Fibroblast of mammary gland (primary cell): Measurements from ENCODE around the gene TGFBI.

ENCODE experiments used
- DNase-seq: peaks from one replicate; pipeline ENCODE4 v3.0.0-alpha.2; 2010; ENCODE audit warnings: low read depth
- H3K4me3 ChIP-seq: 2 replicates; pipeline ENCODE4 v1.5.1; 2011; ENCODE audit warnings: low read depth, mild to moderate bottlenecking, low read length, moderate library complexity; ENCODE audit not compliant: control insufficient read depth
- CTCF ChIP-seq: conservative IDR thresholded peaks from 2 replicates; pipeline ENCODE4 v1.5.1; 2011; ENCODE audit warnings: low read depth, low read length, inconsistent platforms; ENCODE audit not compliant: control insufficient read depth, insufficient read depth

The TGFBI gene

GRCh38 chr5:136028782-136029742 lies at the start of gene TGFBI:
TSS of gene TGFBI (plus strand) at chr5:136028988. CDS start at chr5:136029056, 68 bp downstream.
- peak; percentile 54 for DNase-seq
- no peak for TF ChIP-seq CTCF
- H3K4me3 ChIP-seq, result peak within 1 kb of the TSS; percentile 70

DNA sequence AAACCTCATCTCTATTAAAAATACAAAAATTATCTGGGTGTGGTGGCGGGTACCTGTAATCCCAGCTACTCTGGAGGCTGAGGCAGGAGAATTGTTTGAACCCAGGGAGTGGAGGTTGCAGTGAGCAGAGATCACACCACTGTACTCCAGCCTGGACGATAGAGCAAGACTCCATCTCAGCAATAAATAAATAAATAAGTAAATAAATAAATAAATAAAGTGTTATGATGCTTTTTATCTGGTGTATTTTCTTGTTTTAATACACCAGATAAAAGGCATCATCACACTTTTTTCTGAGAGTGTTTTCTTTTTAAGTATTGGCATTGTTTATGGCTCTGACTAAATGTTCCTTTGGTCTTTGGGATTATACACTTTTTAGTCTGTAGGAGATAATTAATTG lies 49.8 kb upstream of the TGFBI start:
- no peak overlapping the region for H3K4me3 ChIP-seq
- no peak for DNase-seq
- TF ChIP-seq CTCF, result no peak

DNA sequence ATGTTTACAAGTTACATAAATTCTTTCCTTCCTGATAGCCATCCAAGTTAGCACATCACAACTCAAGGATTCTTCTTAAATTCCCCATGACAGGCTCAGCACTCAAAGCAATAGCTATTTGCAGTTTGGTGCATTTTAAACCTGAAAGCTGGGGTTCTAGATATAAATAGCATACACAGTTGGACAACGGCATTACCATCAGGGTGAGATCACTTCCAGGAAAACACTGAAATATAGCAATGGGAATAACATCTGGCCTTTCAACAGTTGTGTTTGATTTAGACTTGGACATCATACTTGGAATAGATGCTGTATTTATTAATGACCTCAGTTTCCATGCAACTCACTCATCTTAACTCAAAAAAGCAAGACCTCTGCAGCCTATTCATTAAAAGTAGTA lies 49.3 kb upstream of the TGFBI start:
- no peak for TF ChIP-seq CTCF
- H3K4me3 ChIP-seq, result no peak overlapping the region
- peak; percentile 94 for DNase-seq

DNA sequence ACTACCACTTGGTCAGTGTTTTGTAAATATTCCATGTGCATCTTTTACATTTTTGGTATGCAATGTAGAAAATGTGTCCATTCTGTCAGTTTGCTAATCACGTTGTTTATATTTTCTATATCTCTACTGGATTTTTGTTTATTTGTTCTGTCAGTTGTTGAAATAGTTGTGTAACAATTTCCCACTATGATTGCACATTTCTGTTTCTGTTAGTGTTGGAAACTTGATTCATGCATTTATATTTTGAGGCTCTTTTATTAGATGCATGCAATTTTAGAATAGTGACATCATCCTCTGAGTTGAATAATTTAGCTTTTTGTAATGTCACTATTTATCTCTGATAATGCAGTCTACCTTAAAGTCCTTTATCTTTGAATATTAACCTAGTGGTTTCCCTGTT lies 48.2 kb upstream of the TGFBI start:
- DNase-seq, result peak; percentile 21
- no peak overlapping the region for H3K4me3 ChIP-seq
- TF ChIP-seq CTCF, result no peak

- no peak overlapping the region for H3K4me3 ChIP-seq
- no peak for DNase-seq
- no peak for TF ChIP-seq CTCF
Measured at GRCh38 chr5:135985951-135986350, 42.8 kb upstream of the TGFBI start.

- DNase-seq, result no peak
- TF ChIP-seq CTCF, result no peak
- H3K4me3 ChIP-seq, result no peak overlapping the region
Measured at GRCh38 chr5:135986401-135986800, 42.4 kb upstream of the TGFBI start.
